Endothelial cell of umbilical vein (primary cell): ENCODE measurements around the gene C14orf39. TPM values are rescaled to one million over a fixed set of nuclear protein-coding genes. Genes with fewer than 3 reads are reported as not detected.

ENCODE experiments used
- BruUV-seq: library from RNA; stranded (reverse); fragments of 400-500 nt; replicated peaks from 2 replicates; lab custom pipeline; 2021; lab: Mats Ljungman, UMichigan
- CTCF ChIA-PET: fragments of 300-600, 350-600 bp; sonication (Branson Sonifier 250); formaldehyde crosslinking; loops from one replicate; lab custom pipeline; 2021; ENCODE audit warnings: antibody characterized with exemption, inconsistent platforms; lab: Charles Lee
- POLR2A ChIA-PET: fragments of 300-600, 350-600 bp; sonication (Branson Sonifier 250); formaldehyde crosslinking; loops from one replicate; lab custom pipeline; 2021; ENCODE audit warnings: antibody characterized with exemption, inconsistent platforms; lab: Charles Lee
- DNase-seq: peaks from one replicate; pipeline ENCODE4 v3.0.0-alpha.2; 2011; ENCODE audit warnings: low read depth, low spot score
- FAIRE-seq: peaks from 2 replicates; lab custom pipeline; 2011; peaks lifted over from hg19 to GRCh38; lab: Jason Lieb, UNC
- H2AFZ ChIP-seq: 2 replicates; pipeline ENCODE4 v1.6.0; 2012; ENCODE audit warnings: low read depth, low read length, control low read depth, inconsistent platforms
- H3K27ac ChIP-seq: 2 replicates; pipeline ENCODE4 v1.5.1; 2011; ENCODE audit warnings: low read depth, mild to moderate bottlenecking, control low read depth, low read length, moderate library complexity; ENCODE audit not compliant: insufficient read depth
- H3K27me3 ChIP-seq, 2 experiments: 2 replicates each; pipeline versions ENCODE4 v1.6.0 to v1.6.1; 2011; ENCODE audit warnings: low read length in 2 of 2, mixed read lengths in 1 of 2; ENCODE audit not compliant: control insufficient read depth in 2 of 2, insufficient read depth in 2 of 2
- H3K36me3 ChIP-seq, 2 experiments: 2 replicates in 1 of 2; 3 replicates in 1 of 2; pipeline ENCODE4 v1.5.1; 2011; ENCODE audit warnings: low read length in 2 of 2, mild to moderate bottlenecking in 1 of 2, moderate library complexity in 1 of 2; ENCODE audit not compliant: control insufficient read depth in 2 of 2, insufficient read depth in 2 of 2; ENCODE audit errors: extremely low read depth in 1 of 2
- H3K4me1 ChIP-seq: 3 replicates; pipeline ENCODE4 v1.5.1; 2011; ENCODE audit warnings: mild to moderate bottlenecking, low read length; ENCODE audit not compliant: control insufficient read depth, insufficient read depth; ENCODE audit errors: extremely low read depth
- H3K4me2 ChIP-seq: 2 replicates; pipeline ENCODE4 v1.6.1; 2011; ENCODE audit warnings: low read length, control low read depth, mixed read lengths; ENCODE audit not compliant: insufficient read depth
- H3K4me3 ChIP-seq, 3 experiments: fragments of 200-600 bp in 1 of 3; sonication (generic), shearing (Covaris generic) in 1 of 3; replicated peaks in 1 of 3; 2 replicates each; pipeline ENCODE4 v1.5.1; 2011 to 2016; ENCODE audit warnings: control low read depth in 3 of 3, low read length in 3 of 3, mild to moderate bottlenecking in 2 of 3, inconsistent platforms in 1 of 3, low read depth in 1 of 3, moderate library complexity in 1 of 3; ENCODE audit not compliant: insufficient read depth in 1 of 3
- H3K79me2 ChIP-seq: 2 replicates; pipeline ENCODE4 v1.6.0; 2012; ENCODE audit warnings: low read length, inconsistent platforms; ENCODE audit not compliant: control insufficient read depth, insufficient read depth
- H3K9ac ChIP-seq: replicated peaks from 2 replicates; pipeline ENCODE3; 2011; ENCODE audit warnings: low read length, control low read depth; ENCODE audit not compliant: insufficient read depth; ENCODE audit errors: extremely low read depth
- H3K9me1 ChIP-seq: replicated peaks from 3 replicates; pipeline ENCODE4 v1.6.0; 2011; ENCODE audit warnings: mild to moderate bottlenecking, low read length; ENCODE audit not compliant: control insufficient read depth, insufficient read depth; ENCODE audit errors: extremely low read depth
- H3K9me3 ChIP-seq: replicated peaks from 2 replicates; pipeline ENCODE4 v1.5.1; 2012; ENCODE audit warnings: low read length, inconsistent platforms; ENCODE audit not compliant: control insufficient read depth, insufficient read depth
- H4K20me1 ChIP-seq: replicated peaks from 2 replicates; pipeline ENCODE3; 2011; ENCODE audit warnings: mild to moderate bottlenecking, low read length; ENCODE audit not compliant: control insufficient read depth, insufficient read depth; ENCODE audit errors: extremely low read depth
- CTCF ChIP-seq, 2 donors: IDR thresholded peaks; 1 replicate in 1 of 2; 2 replicates in 1 of 2; pipeline ENCODE4 v1.5.1; 2011; ENCODE audit warnings: low read length in 2 of 2, mild to moderate bottlenecking in 2 of 2, moderate library complexity in 2 of 2, control low read depth in 1 of 2, inconsistent platforms in 1 of 2, low read depth in 1 of 2; ENCODE audit not compliant: insufficient read depth in 1 of 2; ENCODE audit errors: extremely low read depth in 1 of 2
- EZH2 ChIP-seq: IDR thresholded peaks from 2 replicates; pipeline ENCODE4 v1.6.1; 2012; ENCODE audit warnings: borderline replicate concordance, low read depth, mild to moderate bottlenecking, moderate library complexity, low read length, inconsistent platforms; ENCODE audit not compliant: severe bottlenecking
- FOS ChIP-seq: IDR thresholded peaks from 2 replicates; pipeline ENCODE4 v1.6.1; 2011; ENCODE audit warnings: mild to moderate bottlenecking, low read length, moderate library complexity, borderline replicate concordance; ENCODE audit not compliant: insufficient read depth
- GATA2 ChIP-seq: IDR thresholded peaks from 2 replicates; pipeline ENCODE4 v1.7.0; 2011; ENCODE audit warnings: low read depth, mild to moderate bottlenecking, moderate library complexity, mixed read lengths, low read length; ENCODE audit not compliant: insufficient read length, insufficient read depth
- JUN ChIP-seq: IDR thresholded peaks from 2 replicates; pipeline ENCODE4 v1.6.1; 2011; ENCODE audit warnings: borderline replicate concordance, low read depth; ENCODE audit not compliant: insufficient read length, insufficient read depth
- MAX ChIP-seq: IDR thresholded peaks from 2 replicates; pipeline ENCODE4 v1.6.1; 2011; ENCODE audit not compliant: insufficient read depth, insufficient read length
- MYC ChIP-seq: IDR thresholded peaks from one replicate; pipeline ENCODE4 v1.6.1; 2011; ENCODE audit warnings: mild to moderate bottlenecking, low read depth, low read length
- POLR2A ChIP-seq: IDR thresholded peaks from 2 replicates; pipeline ENCODE4 v1.6.1; 2012; ENCODE audit warnings: low read depth, mild to moderate bottlenecking, control low read depth, low read length
- POLR2AphosphoS5 ChIP-seq: IDR thresholded peaks from 2 replicates; pipeline ENCODE4 v1.6.1; 2012; ENCODE audit warnings: low read depth, mild to moderate bottlenecking, control low read depth, low read length, moderate library complexity; ENCODE audit not compliant: insufficient read depth
- dilution Hi-C: fragments of 300-500 bp; cut with MboI; formaldehyde crosslinking; loops from one replicate; pipeline ENCODE4 v1.15.0; 2019; ENCODE audit warnings: low sequenced_read_pairs; ENCODE audit not compliant: extremely low pct_ligation_motif_present
- intact Hi-C: fragments of 100-400 bp; cut with micrococcal nuclease; formaldehyde crosslinking; loops from one replicate; pipeline ENCODE4 v1.10.0; 2022
- polyA plus RNA-seq, 4 experiments: library from polyadenylated mRNA; depleted of rRNA in 3 of 4; stranded (reverse) in 3 of 4; unstranded in 1 of 4; fragments of >200 nt; gene quantifications; 2 replicates each; pipeline versions ENCODE4 v1.2.1 to v1.2.3, GENCODE V29; 2011 to 2012; ENCODE audit warnings: missing spikeins in 1 of 4
- total RNA-seq: library from RNA; stranded (reverse); gene quantifications from 2 replicates; pipeline ENCODE4 v1.2.3, GENCODE V29; 2021

Gene C14orf39
- total and polyA plus RNA-seq, 2 donors (not counting 3 experiments of a cell fraction or from before 2014, with no cell fraction given), result not detected

- H4K20me1 ChIP-seq, result no peaks in the 10 kb centered on the region
- H3K36me3 ChIP-seq, result no peaks in the 10 kb centered on the region
- peaks cover 3% of the 10 kb centered on the region for H3K4me1 ChIP-seq
- no peak overlapping the region for H2AFZ ChIP-seq
- BruUV-seq, result no TSS peak
- no peak for TF ChIP-seq POLR2A
- no peak for TF ChIP-seq CTCF (IDR thresholded peaks at IDR 0.05; ENCODE audit: extremely low read depth in 1 of 2, insufficient read depth in 1 of 2, low read depth in 1 of 2, low read length in 2 of 2)
- TF ChIP-seq POLR2AphosphoS5, result no peak
- no peak for TF ChIP-seq EZH2
- no peak for TF ChIP-seq FOS
- no peak for TF ChIP-seq MYC
- TF ChIP-seq GATA2, result no peak
- TF ChIP-seq MAX, result no peak
- no peak for TF ChIP-seq JUN
- peaks cover 80 to 99% of the 10 kb centered on the region in 2 experiments for H3K27me3 ChIP-seq
- H3K9me1 ChIP-seq, result no peaks in the 10 kb centered on the region
- no peak overlapping the region for H3K9ac ChIP-seq
- no peak overlapping the region for H3K4me2 ChIP-seq
- ChIA-PET CTCF (no interaction called here), POLR2A (no interaction called here)
- FAIRE-seq (no peak), DNase-seq (no peak)
- dilution Hi-C loops, result no loop called here
- no peak overlapping the region for H3K27ac ChIP-seq
- intact Hi-C loops, result no loop called here
- no peaks in the 10 kb centered on the region for H3K9me3 ChIP-seq
- no peak overlapping the region for H3K4me3 ChIP-seq
- no peaks in the 10 kb centered on the region for H3K79me2 ChIP-seq
Measured at GRCh38 chr14:60512973-60513571, 27.2 kb upstream of the C14orf39 start.
